Upper lobe of right lung (tissue), 1 donor: ENCODE measurements around the gene CSRP3. TPM values are rescaled to one million over a fixed set of nuclear protein-coding genes. Genes with fewer than 3 reads are reported as not detected.

Experiments used
- ATAC-seq: fragments of 200-7000 bp; cut with Tn5 transposase; one replicate; pipeline ENCODE4 v1.9.1; 2020; ENCODE audit warnings: mild to moderate bottlenecking, moderate library complexity
- DNase-seq: peaks from one replicate; pipeline ENCODE4 v3.0.0-alpha.2; 2020
- H3K27ac ChIP-seq: fragments of 200-600 bp; one replicate; pipeline ENCODE4 v1.8.0; 2022
- H3K27me3 ChIP-seq: fragments of 200-600 bp; one replicate; pipeline ENCODE4 v1.8.0; 2022; ENCODE audit warnings: mild to moderate bottlenecking
- H3K36me3 ChIP-seq: fragments of 200-600 bp; one replicate; pipeline ENCODE4 v1.8.0; 2022
- H3K4me1 ChIP-seq: fragments of 200-600 bp; one replicate; pipeline ENCODE4 v1.8.0; 2022
- H3K4me3 ChIP-seq: fragments of 200-600 bp; one replicate; pipeline ENCODE4 v1.8.0; 2022; ENCODE audit warnings: mild to moderate bottlenecking
- H3K9me3 ChIP-seq: fragments of 200-600 bp; one replicate; pipeline ENCODE4 v1.8.0; 2022
- CTCF ChIP-seq: fragments of 200-600 bp; IDR thresholded peaks from one replicate; pipeline ENCODE4 v1.8.0; 2022; ENCODE audit warnings: antibody characterized with exemption
- intact Hi-C: fragments of 100-400 bp; cut with DNase I; formaldehyde crosslinking; loops from one replicate; pipeline ENCODE4 v1.11.0; 2022
- total RNA-seq: library from RNA; stranded (reverse); fragmentation: NEBNext Ultra II Directional; extraction: Animal tissue kit (Norgen Biotek cat#: 25700); gene quantifications from one replicate; pipeline ENCODE4 v1.2.1, GENCODE V29; 2021
- donor health status: DM: no; HTN: yes; CAD: no; lungs with severe emphysema.

Gene CSRP3
- total RNA-seq, 1 donor from 2014 or later = not detected

DNA sequence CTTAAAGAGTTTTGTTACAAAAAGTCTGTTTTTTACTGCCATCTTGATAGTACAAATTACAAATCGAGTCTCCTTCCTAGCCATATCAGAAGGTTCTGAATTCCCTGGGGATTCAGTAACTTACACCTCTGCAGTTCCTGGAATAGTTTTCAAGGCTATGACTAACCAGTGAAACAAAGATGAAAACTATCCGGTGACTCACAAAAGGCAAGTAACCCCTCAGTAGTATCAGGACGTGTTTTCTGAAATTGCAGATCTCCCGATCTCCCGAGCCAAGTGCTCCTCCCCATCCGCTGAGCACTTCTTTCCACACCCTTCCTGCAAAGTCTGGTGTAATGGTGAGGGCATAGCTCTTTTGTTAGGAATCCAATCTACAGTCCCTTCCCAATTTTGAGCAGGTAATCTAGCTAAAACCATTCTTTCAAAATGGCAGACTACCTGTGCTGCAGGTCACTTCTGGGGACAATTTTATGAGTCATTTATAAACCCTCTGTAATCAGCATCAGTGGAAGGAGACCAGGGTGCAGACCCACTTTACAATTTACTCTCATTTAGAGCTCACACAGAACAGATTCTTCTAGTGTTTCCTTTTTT lies 31.2 kb upstream of the CSRP3 start:
- intact Hi-C loops = no loop called here
- H3K4me1 ChIP-seq = no peaks in the 10 kb centered on the region
- DNase-seq (no peak), ATAC-seq (no peak)
- H3K36me3 ChIP-seq = no peaks in the 10 kb centered on the region
- no peak for TF ChIP-seq CTCF
- no peaks in the 10 kb centered on the region for H3K27me3 ChIP-seq
- H3K4me3 ChIP-seq = no peak overlapping the region
- no peak overlapping the region for H3K27ac ChIP-seq
- H3K9me3 ChIP-seq = no peaks in the 10 kb centered on the region

- Histone ChIP-seq H3K27me3 (no peaks in the 10 kb centered on the region), H3K4me3 (no peak overlapping the region), H3K9me3 (no peaks in the 10 kb centered on the region), H3K36me3 (no peaks in the 10 kb centered on the region), H3K27ac (no peak overlapping the region), H3K4me1 (no peaks in the 10 kb centered on the region)
- intact Hi-C loops = no loop called here
- TF ChIP-seq CTCF = no peak
- no peak for DNase-seq
- no peak for ATAC-seq
These were observed 27.9 kb upstream of the CSRP3 start for GRCh38 chr11:19229671-19230070.

GRCh38 chr11:19228968-19229367 lies 27.2 kb upstream of the CSRP3 start:
- H3K27me3 ChIP-seq = no peaks in the 10 kb centered on the region
- DNase-seq (no peak), ATAC-seq (no peak)
- intact Hi-C loops = no loop called here
- H3K4me3 ChIP-seq = no peak overlapping the region
- no peaks in the 10 kb centered on the region for H3K36me3 ChIP-seq
- H3K27ac ChIP-seq = no peak overlapping the region
- H3K9me3 ChIP-seq = no peaks in the 10 kb centered on the region
- H3K4me1 ChIP-seq = no peaks in the 10 kb centered on the region
- TF ChIP-seq CTCF = no peak

DNA sequence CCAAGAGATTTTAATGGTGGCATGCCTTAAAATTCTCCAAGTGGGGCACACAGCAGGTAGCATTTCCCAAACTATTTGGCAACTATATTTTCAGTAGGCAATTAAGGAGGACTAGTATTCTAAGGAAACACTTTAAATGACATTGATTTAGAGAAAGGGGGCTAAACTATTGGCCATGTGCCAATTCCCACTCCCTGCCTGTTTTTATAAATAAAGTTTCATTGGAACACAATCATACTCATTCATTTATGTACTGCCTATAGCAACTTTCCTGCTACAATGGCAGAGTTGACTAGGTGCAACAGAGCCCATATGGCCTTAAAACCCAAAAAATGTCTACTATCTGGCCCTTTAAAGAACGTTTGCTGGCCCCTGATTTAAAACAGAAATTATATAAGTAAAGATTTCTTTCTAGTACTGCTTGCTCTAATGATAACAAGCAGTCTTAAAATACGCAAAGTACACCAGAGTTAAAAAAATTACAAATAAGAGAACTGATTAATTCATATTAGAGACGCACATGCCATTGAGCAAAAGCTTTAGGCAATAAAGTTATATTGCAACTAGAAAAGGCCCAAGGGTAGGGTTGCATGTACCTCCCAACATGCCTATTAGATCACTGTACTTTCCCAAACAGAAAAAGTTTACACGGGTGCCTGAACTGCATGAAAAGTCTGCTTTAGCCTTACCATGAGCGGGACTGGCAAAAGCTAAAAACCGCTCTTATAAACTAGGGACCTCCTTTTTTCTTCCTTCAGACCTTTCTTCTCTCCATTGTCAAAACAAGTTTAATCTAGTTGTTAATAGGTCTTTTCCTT lies 24.8 kb upstream of the CSRP3 start:
- no peak for TF ChIP-seq CTCF
- H3K27me3 ChIP-seq = no peaks in the 10 kb centered on the region
- intact Hi-C loops = no loop called here
- H3K4me3 ChIP-seq = no peak overlapping the region
- no peaks in the 10 kb centered on the region for H3K4me1 ChIP-seq
- H3K9me3 ChIP-seq = no peaks in the 10 kb centered on the region
- no peak overlapping the region for H3K27ac ChIP-seq
- no peak for DNase-seq
- no peak for ATAC-seq
- no peaks in the 10 kb centered on the region for H3K36me3 ChIP-seq

- no peak for DNase-seq
- Histone ChIP-seq H3K4me3 (no peak overlapping the region), H3K27ac (no peak overlapping the region), H3K36me3 (no peaks in the 10 kb centered on the region), H3K9me3 (no peaks in the 10 kb centered on the region), H3K4me1 (peaks cover 4% of the 10 kb centered on the region), H3K27me3 (no peaks in the 10 kb centered on the region)
- intact Hi-C loops = no loop called here
- no peak for TF ChIP-seq CTCF
- ATAC-seq = no peak
These were observed 23.8 kb upstream of the CSRP3 start for GRCh38 chr11:19225581-19225980.
